Astrocyte of the spinal cord (primary cell): ENCODE results near the gene TMPRSS9.

Source experiments
- DNase-seq: peaks from one replicate; pipeline ENCODE4 v3.0.0; 2011; ENCODE audit warnings: low read depth, low spot score
- H3K4me3 ChIP-seq: 2 replicates; pipeline ENCODE4 v1.5.1; 2011; ENCODE audit warnings: low read depth, mild to moderate bottlenecking, low read length, moderate library complexity
- CTCF ChIP-seq: IDR thresholded peaks from 2 replicates; pipeline ENCODE4 v1.5.1; 2012; ENCODE audit warnings: low read depth, mild to moderate bottlenecking, low read length, inconsistent platforms
- in situ Hi-C: cut with HindIII; loops from 2 replicates; pipeline ENCODE4 v1.10.0; 2017; ENCODE audit warnings: low sequenced_read_pairs

TMPRSS9 gene

GRCh38 chr19:2380567-2380966, 20.5 kb downstream of the TMPRSS9 start:
- DNase-seq, result no peak
- in situ Hi-C loops, result no loop called here
- H3K4me3 ChIP-seq, result no peak overlapping the region
- no peak for TF ChIP-seq CTCF

- DNase-seq, result peak; percentile 47
- H3K4me3 ChIP-seq, result no peak overlapping the region
- no peak for TF ChIP-seq CTCF
- in situ Hi-C loops, result no loop called here
Observed at GRCh38 chr19:2381148-2381820, 21.2 kb downstream of the TMPRSS9 start.

GRCh38 chr19:2382530-2383222, 22.6 kb downstream of the TMPRSS9 start:
- in situ Hi-C loops, result no loop called here
- TF ChIP-seq CTCF, result no peak
- no peak for DNase-seq
- H3K4me3 ChIP-seq, result no peak overlapping the region

GRCh38 chr19:2385053-2385721, 25.1 kb downstream of the TMPRSS9 start:
- TF ChIP-seq CTCF, result no peak
- no peak overlapping the region for H3K4me3 ChIP-seq
- DNase-seq, result peak; percentile 71
- in situ Hi-C loops, result no loop called here

GRCh38 chr19:2387367-2388288, 27.6 kb downstream of the TMPRSS9 start:
- in situ Hi-C loops, result no loop called here
- no peak for DNase-seq
- TF ChIP-seq CTCF, result no peak
- H3K4me3 ChIP-seq, result no peak overlapping the region

GRCh38 chr19:2389594-2389993, 29.5 kb downstream of the TMPRSS9 start:
- DNase-seq, result no peak
- in situ Hi-C loops, result no loop called here
- H3K4me3 ChIP-seq, result no peak overlapping the region
- no peak for TF ChIP-seq CTCF
